Epithelial cell of esophagus (primary cell): ENCODE measurements around the gene SPTBN5.

Source experiments
- DNase-seq: peaks from one replicate; pipeline ENCODE4 v3.0.0; 2010; ENCODE audit warnings: low read depth
- H3K4me3 ChIP-seq: 2 replicates; pipeline ENCODE4 v1.5.1; 2011; ENCODE audit warnings: mild to moderate bottlenecking, low read length, control low read depth
- CTCF ChIP-seq: IDR thresholded peaks from 2 replicates; pipeline ENCODE4 v1.5.1; 2011; ENCODE audit warnings: low read depth, mild to moderate bottlenecking, low read length, control low read depth, inconsistent platforms; ENCODE audit not compliant: insufficient read depth; ENCODE audit errors: missing control alignments

The SPTBN5 gene

DNA sequence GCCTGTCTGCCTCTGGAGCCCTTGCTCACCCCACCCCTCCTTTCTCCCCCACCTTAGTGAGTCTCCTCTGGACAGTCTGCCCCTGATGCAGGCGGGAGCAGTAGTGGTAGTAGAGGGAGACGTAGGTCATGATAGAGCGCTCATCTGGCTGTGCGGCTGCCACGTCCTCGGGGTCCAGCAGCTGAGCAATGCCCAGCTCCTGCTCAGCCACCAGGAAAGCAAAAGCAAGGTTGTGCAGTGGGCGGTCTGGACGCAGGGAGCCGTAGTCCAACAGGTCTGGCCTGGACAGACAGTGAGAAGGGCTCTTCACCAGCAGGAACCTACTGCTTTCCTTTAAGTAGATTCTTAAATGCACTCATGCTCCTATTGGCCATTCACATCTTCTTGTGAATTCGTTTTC lies 6.7 kb downstream of the SPTBN5 start:
- no peak for DNase-seq

GRCh38 chr15:41886741-41887140 lies 7.1 kb downstream of the SPTBN5 start:
- DNase-seq = no peak
- no peak for TF ChIP-seq CTCF

More for the DNA sequence above, 6.7 kb downstream of the SPTBN5 start:
- TF ChIP-seq CTCF = no peak
- H3K4me3 ChIP-seq = no peak overlapping the region

GRCh38 chr15:41885841-41886240 lies 8.0 kb downstream of the SPTBN5 start:
- DNase-seq = no peak

More at GRCh38 chr15:41886741-41887140, 7.1 kb downstream of the SPTBN5 start:
- no peak overlapping the region for H3K4me3 ChIP-seq

GRCh38 chr15:41885321-41885720 lies 8.5 kb downstream of the SPTBN5 start:
- H3K4me3 ChIP-seq = no peak overlapping the region
- DNase-seq = no peak
- TF ChIP-seq CTCF = no peak

More at GRCh38 chr15:41885841-41886240, 8.0 kb downstream of the SPTBN5 start:
- H3K4me3 ChIP-seq = no peak overlapping the region
- TF ChIP-seq CTCF = no peak

DNA sequence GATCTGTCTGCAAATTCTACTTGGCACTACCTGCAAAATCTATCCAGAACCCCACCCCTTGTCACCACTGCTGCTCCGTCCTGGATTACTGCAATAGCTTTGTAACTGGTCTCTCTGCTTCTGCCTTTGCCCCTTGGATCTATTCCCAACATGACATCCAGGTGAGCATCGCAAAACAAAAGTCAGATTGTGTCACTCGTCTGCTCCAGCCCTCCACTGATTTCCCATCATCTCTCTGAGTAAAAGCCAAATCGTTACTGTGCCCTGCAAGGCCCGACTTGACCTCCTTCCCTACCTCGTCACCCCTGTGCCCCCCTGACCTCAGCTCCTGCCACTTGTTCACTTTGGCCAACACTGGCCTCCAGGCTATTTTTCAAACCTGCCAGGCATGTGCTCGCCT lies 9.4 kb downstream of the SPTBN5 start:
- DNase-seq = no peak
- no peak for TF ChIP-seq CTCF

GRCh38 chr15:41883484-41883825 lies 10.4 kb downstream of the SPTBN5 start:
- no peak overlapping the region for H3K4me3 ChIP-seq
- no peak for DNase-seq
- TF ChIP-seq CTCF = no peak

More for the DNA sequence above, 9.4 kb downstream of the SPTBN5 start:
- no peak overlapping the region for H3K4me3 ChIP-seq

- peak; percentile 20 for DNase-seq
- TF ChIP-seq CTCF = no peak
- H3K4me3 ChIP-seq = no peak overlapping the region
Measured at GRCh38 chr15:41882689-41883483, 11.0 kb downstream of the SPTBN5 start.
